Caco-2 (cell line): ENCODE data around the gene HCFC1R1. TPM values are rescaled to one million over a fixed set of nuclear protein-coding genes. Genes with fewer than 3 reads are reported as not detected.
A peak's percentile ranks its signal among the peaks of the same experiment; 100 is the strongest.

Experiments
- BruUV-seq: library from RNA; stranded (reverse); fragments of 400-500 nt; replicated peaks from 2 replicates; lab custom pipeline; 2021; lab: Mats Ljungman, UMichigan
- CTCF ChIA-PET: fragments of 300-600 bp; sonication (Branson Sonifier 250); formaldehyde crosslinking; loops from one replicate; lab custom pipeline; 2022; ENCODE audit warnings: antibody characterized with exemption; lab: Charles Lee
- POLR2A ChIA-PET: fragments of 300-600 bp; sonication (Branson Sonifier 250); formaldehyde crosslinking; loops from one replicate; lab custom pipeline; 2022; ENCODE audit warnings: antibody characterized with exemption; lab: Charles Lee
- DNase-seq, 2 experiments: peaks; one replicate each; pipeline versions ENCODE4 v3.0.0 to v3.0.0-alpha.2; 2020 to 2022
- H3K27me3 ChIP-seq: replicated peaks from 2 replicates; pipeline ENCODE4 v1.6.0; 2011; ENCODE audit warnings: low read length; ENCODE audit not compliant: control insufficient read depth, insufficient read depth
- H3K36me3 ChIP-seq: 2 replicates; pipeline ENCODE4 v1.5.1; 2011; ENCODE audit warnings: low read length; ENCODE audit not compliant: control insufficient read depth, insufficient read depth
- H3K4me1 ChIP-seq: fragments of 250-450 bp; sonication (Bioruptor Pico); 2 replicates; pipeline ENCODE4 v1.5.1; 2020; ENCODE audit warnings: mild to moderate bottlenecking
- H3K4me3 ChIP-seq: 2 replicates; pipeline ENCODE4 v1.5.1; 2011; ENCODE audit warnings: low read depth, mild to moderate bottlenecking, control low read depth, low read length
- H3K9me3 ChIP-seq: fragments of 250-450 bp; sonication (Bioruptor Pico); 2 replicates; pipeline ENCODE4 v1.5.1; 2020; ENCODE audit warnings: mild to moderate bottlenecking, moderate library complexity
- H3K27ac Mint-ChIP-seq: one replicate; pipeline ENCODE4 v1.8.0; 2022; ENCODE audit warnings: mixed read lengths; ENCODE audit not compliant: unreplicated experiment
- H3K27me3 Mint-ChIP-seq: one replicate; pipeline ENCODE4 v1.8.0; 2022; ENCODE audit warnings: mixed read lengths; ENCODE audit not compliant: insufficient read depth, unreplicated experiment
- H3K36me3 Mint-ChIP-seq: one replicate; pipeline ENCODE4 v1.8.0; 2022; ENCODE audit warnings: mild to moderate bottlenecking, mixed read lengths; ENCODE audit not compliant: insufficient read depth, unreplicated experiment
- H3K4me1 Mint-ChIP-seq: one replicate; pipeline ENCODE4 v1.8.0; 2022; ENCODE audit warnings: low read depth, mixed read lengths; ENCODE audit not compliant: unreplicated experiment
- H3K4me3 Mint-ChIP-seq: one replicate; pipeline ENCODE4 v1.8.0; 2022; ENCODE audit warnings: mild to moderate bottlenecking, moderate library complexity, mixed read lengths; ENCODE audit not compliant: unreplicated experiment
- H3K9me3 Mint-ChIP-seq: one replicate; pipeline ENCODE4 v1.8.0; 2022; ENCODE audit warnings: mixed read lengths; ENCODE audit not compliant: unreplicated experiment
- CTCF ChIP-seq, 2 experiments: fragments of 200-600 bp in 1 of 2; IDR thresholded peaks; 1 replicate in 1 of 2; 2 replicates in 1 of 2; pipeline versions ENCODE4 v1.5.1 to v1.8.0; 2011 to 2022; ENCODE audit warnings: antibody characterized with exemption in 1 of 2, control low read depth in 1 of 2, inconsistent platforms in 1 of 2, low read depth in 1 of 2, low read length in 1 of 2, mild to moderate bottlenecking in 1 of 2, moderate library complexity in 1 of 2; ENCODE audit not compliant: insufficient read depth in 1 of 2, severe bottlenecking in 1 of 2, unreplicated experiment in 1 of 2
- intact Hi-C: fragments of 100-400 bp; cut with micrococcal nuclease; formaldehyde crosslinking; loops from one replicate; pipeline ENCODE4 v1.10.0; 2022; ENCODE audit not compliant: unreplicated experiment
- total RNA-seq: library from RNA; stranded (reverse); gene quantifications from 2 replicates; pipeline ENCODE4 v1.2.3, GENCODE V29; 2022

Gene HCFC1R1
- total RNA-seq, 1 experiment from 2014 or later, result 44.9 TPM

- ChIA-PET POLR2A (interaction anchor here (0.6 kb wide), 1 partner anchor 9 kb away, joined by 3 read pairs; no protein-coding TSS in a partner anchor), CTCF (no interaction called here)
- Histone ChIP-seq H3K9me3 (no peaks in the 10 kb centered on the region), H3K4me1 (peaks cover 11% of the 10 kb centered on the region), H3K4me3 (no peak overlapping the region), H3K36me3 (no peaks in the 10 kb centered on the region), H3K27me3 (no peaks in the 10 kb centered on the region)
- no TSS peak for BruUV-seq
- Mint-ChIP-seq H3K9me3 (no peaks in the 10 kb centered on the region), H3K27ac (no peak overlapping the region), H3K4me1 (no peaks in the 10 kb centered on the region), H3K36me3 (peaks cover 10% of the 10 kb centered on the region), H3K4me3 (no peak overlapping the region), H3K27me3 (no peaks in the 10 kb centered on the region)
- intact Hi-C loops, result no loop called here
- no peak for DNase-seq
- no peak for TF ChIP-seq CTCF (IDR thresholded peaks at IDR 0.05; ENCODE audit: insufficient read depth in 1 of 2, low read depth in 1 of 2, low read length in 1 of 2, severe bottlenecking in 1 of 2, unreplicated experiment in 1 of 2)
Observed at GRCh38 chr16:2985462-2985861, 38.3 kb downstream of the HCFC1R1 start.

- Mint-ChIP-seq H3K36me3 (peaks cover 12% of the 10 kb centered on the region), H3K4me3 (peak overlapping the region; percentile 57), H3K9me3 (no peaks in the 10 kb centered on the region), H3K4me1 (no peaks in the 10 kb centered on the region), H3K27ac (no peak overlapping the region), H3K27me3 (no peaks in the 10 kb centered on the region)
- peak overlapping the region; percentile 11; the same call in 1 of the 2 replicates for H3K4me3 ChIP-seq
- no peaks in the 10 kb centered on the region for H3K36me3 ChIP-seq
- ChIA-PET POLR2A (no interaction called here), CTCF (no interaction called here)
- no peaks in the 10 kb centered on the region for H3K9me3 ChIP-seq
- BruUV-seq, result no TSS peak
- no peaks in the 10 kb centered on the region for H3K27me3 ChIP-seq
- intact Hi-C loops, result no loop called here
- H3K4me1 ChIP-seq, result peaks cover 16% of the 10 kb centered on the region
- DNase-seq, result peak; percentile 79 to 86
- TF ChIP-seq CTCF (IDR thresholded peaks at IDR 0.05; ENCODE audit: insufficient read depth in 1 of 2, low read depth in 1 of 2, low read length in 1 of 2, severe bottlenecking in 1 of 2, unreplicated experiment in 1 of 2), result peak; percentile 56 to 95
Observed at GRCh38 chr16:2983706-2984136, 40.0 kb downstream of the HCFC1R1 start.

- no peaks in the 10 kb centered on the region for H3K27me3 ChIP-seq
- TF ChIP-seq CTCF (IDR thresholded peaks at IDR 0.05; ENCODE audit: insufficient read depth in 1 of 2, low read depth in 1 of 2, low read length in 1 of 2, severe bottlenecking in 1 of 2, unreplicated experiment in 1 of 2), result no peak
- Mint-ChIP-seq H3K36me3 (peaks cover 12% of the 10 kb centered on the region), H3K27me3 (no peaks in the 10 kb centered on the region), H3K27ac (peak overlapping the region; percentile 21), H3K4me1 (no peaks in the 10 kb centered on the region), H3K9me3 (no peaks in the 10 kb centered on the region), H3K4me3 (no peak overlapping the region)
- intact Hi-C loops, result no loop called here
- DNase-seq, result no peak
- H3K4me1 ChIP-seq, result peaks cover 16% of the 10 kb centered on the region
- CTCF ChIA-PET, result no interaction called here
- no peaks in the 10 kb centered on the region for H3K36me3 ChIP-seq
- no TSS peak for BruUV-seq
- POLR2A ChIA-PET, result no interaction called here
- H3K4me3 ChIP-seq, result no peak overlapping the region
- no peaks in the 10 kb centered on the region for H3K9me3 ChIP-seq
Observed at GRCh38 chr16:2982402-2982801, 41.3 kb downstream of the HCFC1R1 start.
